Measurements from ENCODE around the gene UTY.
A peak's percentile ranks its signal among the peaks of the same experiment; 100 is the strongest.

The UTY gene

GRCh38 chrY:13416869-13417661 is 62.8 kb downstream of the UTY start:
- no peak for DNase-seq (ENCODE audit: low read depth in 4 of 4, low spot score in 1 of 4)

GRCh38 chrY:13415556-13415955 is 64.3 kb downstream of the UTY start:
- no peak for DNase-seq (ENCODE audit: low read depth in 4 of 4, low spot score in 1 of 4)

- no peak for DNase-seq (ENCODE audit: low read depth in 4 of 4, low spot score in 1 of 4)
Observed at GRCh38 chrY:13398876-13399275, 81.0 kb downstream of the UTY start.

GRCh38 chrY:13381110-13381683 is 98.6 kb downstream of the UTY start:
- no peak for DNase-seq (ENCODE audit: low read depth in 4 of 4, low spot score in 1 of 4)

- DNase-seq (ENCODE audit: low read depth in 4 of 4, low spot score in 1 of 4) = no peak
Observed at GRCh38 chrY:13370868-13371800, 108.7 kb downstream of the UTY start.

- no peak for DNase-seq (ENCODE audit: low read depth in 4 of 4, low spot score in 1 of 4)
Observed at GRCh38 chrY:13370245-13370644, 109.6 kb downstream of the UTY start.

GRCh38 chrY:13368513-13368845 is 111.4 kb downstream of the UTY start:
- DNase-seq (ENCODE audit: low read depth in 4 of 4, low spot score in 1 of 4) = no peak

GRCh38 chrY:13363641-13364040 is 116.2 kb downstream of the UTY start:
- no peak for DNase-seq (ENCODE audit: low read depth in 4 of 4, low spot score in 1 of 4)

GRCh38 chrY:13362662-13363061 is 117.2 kb downstream of the UTY start:
- DNase-seq (ENCODE audit: low read depth in 4 of 4, low spot score in 1 of 4) = no peak

GRCh38 chrY:13361656-13362636 is 117.9 kb downstream of the UTY start:
- DNase-seq (ENCODE audit: low read depth in 4 of 4, low spot score in 1 of 4) = no peak

- no peak for DNase-seq (ENCODE audit: low read depth in 4 of 4, low spot score in 1 of 4)
Observed at GRCh38 chrY:13351443-13351842, 128.4 kb downstream of the UTY start.

- DNase-seq (ENCODE audit: low read depth in 4 of 4, low spot score in 1 of 4) = no peak
Observed at GRCh38 chrY:13347106-13347505, 132.7 kb downstream of the UTY start.

- DNase-seq (ENCODE audit: low read depth in 4 of 4, low spot score in 1 of 4) = no peak
Observed at GRCh38 chrY:13345549-13345948, 134.3 kb downstream of the UTY start.

GRCh38 chrY:13343307-13343946 is 136.4 kb downstream of the UTY start:
- peak in 2 of 4 experiments; percentile 20 to 32 for DNase-seq (ENCODE audit: low read depth in 4 of 4, low spot score in 1 of 4)

GRCh38 chrY:13339939-13340338 is 139.9 kb downstream of the UTY start:
- no peak for DNase-seq (ENCODE audit: low read depth in 4 of 4, low spot score in 1 of 4)

- no peak for DNase-seq (ENCODE audit: low read depth in 4 of 4, low spot score in 1 of 4)
Observed at GRCh38 chrY:13339381-13339780, 140.5 kb downstream of the UTY start.

GRCh38 chrY:13338711-13339110 is 141.1 kb downstream of the UTY start:
- DNase-seq (ENCODE audit: low read depth in 4 of 4, low spot score in 1 of 4) = no peak

- DNase-seq (ENCODE audit: low read depth in 4 of 4, low spot score in 1 of 4) = no peak
Observed at GRCh38 chrY:13337934-13338333, 141.9 kb downstream of the UTY start.

- DNase-seq (ENCODE audit: low read depth in 4 of 4, low spot score in 1 of 4) = no peak
Observed at GRCh38 chrY:13333791-13334190, 146.0 kb downstream of the UTY start.

GRCh38 chrY:13330651-13331050 is 149.2 kb downstream of the UTY start:
- DNase-seq (ENCODE audit: low read depth in 4 of 4, low spot score in 1 of 4) = no peak
